Measurements from ENCODE around the gene DDA1.
A peak's percentile ranks its signal among the peaks of the same experiment; 100 is the strongest.
"Not testable (repeated sequence)": the region's sequence is repeated elsewhere in the genome, so short reads cannot be mapped to it uniquely, and the experiment has no call there.

The DDA1 gene

DNA sequence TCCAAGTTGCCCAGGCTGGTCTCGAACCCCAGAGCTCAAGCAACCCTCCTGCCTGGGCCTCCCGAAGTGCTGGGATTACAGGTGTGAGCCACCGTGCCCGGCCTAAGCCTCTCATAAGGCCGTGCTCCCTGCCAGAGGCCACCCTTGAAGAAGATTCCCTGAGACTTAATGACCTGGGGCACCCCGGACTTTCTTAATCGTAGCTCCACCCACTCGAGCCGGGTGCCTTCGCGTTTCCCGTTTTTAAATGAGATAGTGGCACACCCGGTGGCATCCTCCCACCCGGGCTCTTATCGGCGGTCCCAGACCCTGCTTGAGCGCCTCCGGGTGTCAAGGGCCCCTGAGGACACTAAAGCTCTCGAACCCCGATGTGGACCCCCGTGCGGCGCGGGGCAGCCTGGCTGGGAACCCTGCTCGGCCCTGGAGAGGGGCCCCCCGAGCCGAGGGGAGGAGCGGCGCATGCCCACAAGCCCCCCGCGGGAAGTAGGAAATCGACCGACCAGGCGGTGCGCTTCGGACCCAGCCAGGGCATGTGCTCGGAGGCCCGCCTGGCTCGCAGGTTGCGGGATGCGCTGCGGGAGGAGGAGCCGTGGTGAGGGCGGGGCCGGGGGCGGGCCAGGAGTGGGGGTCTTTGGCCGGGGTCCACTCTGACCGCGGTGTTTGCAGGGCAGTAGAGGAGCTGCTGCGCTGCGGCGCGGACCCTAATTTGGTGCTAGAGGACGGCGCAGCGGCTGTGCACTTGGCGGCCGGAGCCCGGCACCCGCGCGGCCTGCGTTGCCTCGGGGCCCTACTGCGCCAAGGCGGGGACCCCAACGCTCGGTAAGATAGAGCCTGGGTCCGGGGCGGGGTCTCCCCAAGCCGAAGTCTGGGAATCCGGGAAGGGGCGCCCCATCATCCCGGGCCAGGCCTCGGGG lies 27.7 kb upstream of the DDA1 start, which contains the start of gene ANKLE1:
TSS of gene ANKLE1 (plus strand) at position 511 of the 914 bp plus-strand sequence. CDS start at position 531, 20 bp downstream.
- TF ChIP-seq ZNF274 (IDR thresholded peaks at IDR 0.05; ENCODE audit: low read depth, low read length): no peak
- H3K4me3 ChIP-seq (ENCODE audit: low read length): peak within 1 kb of the TSS; percentile 60; the same call in 1 of the 2 replicates

DNA sequence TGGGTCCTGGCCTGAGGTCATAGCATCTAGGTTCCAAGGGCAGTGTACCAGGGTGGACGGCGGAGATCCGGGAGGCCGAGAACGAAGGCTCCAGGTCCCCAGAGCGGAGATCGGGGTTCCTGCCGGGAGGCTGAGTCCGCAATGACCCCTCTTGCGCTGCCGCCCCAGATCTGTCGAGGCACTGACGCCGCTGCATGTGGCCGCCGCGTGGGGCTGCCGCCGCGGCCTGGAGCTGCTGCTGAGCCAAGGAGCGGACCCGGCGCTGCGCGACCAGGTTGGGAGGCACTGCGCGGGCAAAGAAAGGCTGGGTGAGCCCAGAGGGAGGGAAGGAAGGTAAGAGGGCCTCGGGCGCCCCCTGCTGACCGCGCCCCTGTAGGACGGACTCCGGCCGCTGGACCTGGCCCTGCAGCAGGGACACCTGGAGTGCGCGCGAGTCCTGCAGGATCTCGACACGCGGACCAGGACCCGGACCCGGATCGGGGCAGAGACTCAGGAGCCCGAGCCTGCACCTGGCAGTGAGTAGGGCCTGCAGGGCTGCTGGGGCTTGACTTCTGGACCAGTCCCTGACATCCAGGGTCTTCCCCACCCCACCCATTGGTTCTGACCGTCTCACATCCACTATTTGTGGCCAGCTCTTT lies 26.8 kb upstream of the DDA1 start:
- peak overlapping the region; percentile 60; the same call in 1 of the 2 replicates for H3K4me3 ChIP-seq (ENCODE audit: low read length)
- no peak for TF ChIP-seq ZNF274 (IDR thresholded peaks at IDR 0.05; ENCODE audit: low read depth, low read length)

DNA sequence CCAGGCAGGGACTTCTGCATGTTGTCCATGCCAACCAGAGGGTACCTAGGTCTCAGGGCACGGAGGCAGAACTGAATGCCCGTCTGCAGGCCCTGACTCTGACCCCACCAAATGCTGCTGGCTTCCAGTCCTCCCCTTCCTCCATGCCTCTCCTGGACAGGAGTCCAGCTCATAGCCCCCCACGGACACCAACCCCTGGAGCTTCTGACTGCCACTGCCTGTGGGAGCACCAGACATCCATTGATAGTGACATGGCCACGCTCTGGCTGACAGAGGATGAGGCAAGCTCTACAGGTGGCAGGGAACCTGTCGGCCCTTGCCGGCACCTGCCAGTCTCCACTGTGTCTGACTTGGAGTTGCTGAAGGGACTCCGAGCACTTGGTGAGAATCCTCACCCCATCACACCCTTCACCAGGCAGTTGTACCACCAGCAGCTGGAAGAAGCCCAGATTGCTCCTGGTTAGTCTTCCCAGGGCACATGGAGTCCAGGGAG lies 25.8 kb upstream of the DDA1 start:
- TF ChIP-seq ZNF274 (IDR thresholded peaks at IDR 0.05; ENCODE audit: low read depth, low read length): no peak
- H3K4me3 ChIP-seq (ENCODE audit: low read length): no peak overlapping the region

DNA sequence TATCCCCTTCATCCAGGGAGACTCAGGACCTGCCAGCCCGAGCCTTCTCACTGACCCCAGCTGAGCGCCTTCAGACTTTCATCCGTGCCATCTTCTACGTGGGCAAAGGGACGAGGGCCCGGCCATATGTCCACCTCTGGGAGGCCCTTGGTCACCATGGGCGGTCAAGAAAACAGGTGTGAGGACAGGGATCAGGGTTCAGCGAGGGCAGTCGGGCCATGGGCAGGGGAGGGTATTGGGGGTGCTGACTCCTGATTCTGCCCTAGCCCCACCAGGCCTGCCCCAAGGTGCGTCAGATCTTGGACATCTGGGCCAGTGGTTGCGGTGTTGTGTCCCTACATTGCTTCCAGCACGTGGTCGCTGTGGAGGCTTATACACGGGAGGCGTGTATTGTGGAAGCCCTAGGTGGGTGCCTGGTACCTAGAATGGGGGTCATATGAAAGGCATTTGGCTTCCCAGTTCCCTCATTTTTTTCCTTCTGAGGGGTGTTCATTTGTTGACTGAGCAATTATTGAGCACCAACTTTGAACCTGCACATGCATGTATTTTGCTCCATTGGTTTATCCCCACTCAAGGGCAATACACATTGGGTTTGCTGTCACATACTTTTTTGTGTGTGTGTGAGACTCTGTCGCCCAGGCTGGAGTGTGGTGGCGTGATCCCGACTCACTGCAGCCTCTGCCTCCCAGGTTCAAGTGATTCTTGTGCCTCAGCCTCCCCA lies 23.8 kb upstream of the DDA1 start:
- no peak overlapping the region for H3K4me3 ChIP-seq (ENCODE audit: low read length)
- TF ChIP-seq ZNF274 (IDR thresholded peaks at IDR 0.05; ENCODE audit: low read depth, low read length): no peak

DNA sequence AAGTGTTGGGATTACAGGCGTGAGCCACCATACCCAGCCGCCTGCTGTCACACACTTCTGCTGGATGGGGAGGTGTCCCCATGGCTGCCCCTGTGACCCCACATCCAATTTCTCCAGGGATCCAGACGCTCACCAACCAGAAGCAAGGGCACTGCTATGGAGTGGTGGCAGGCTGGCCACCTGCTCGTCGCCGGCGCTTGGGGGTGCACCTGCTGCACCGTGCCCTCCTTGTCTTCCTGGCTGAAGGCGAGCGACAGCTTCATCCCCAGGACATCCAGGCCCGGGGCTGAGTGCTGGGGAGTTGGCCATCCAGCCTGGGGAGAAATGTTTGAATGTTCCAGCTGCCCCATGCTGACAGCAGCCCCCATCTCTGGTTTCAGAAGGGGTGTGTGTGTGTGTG lies 23.1 kb upstream of the DDA1 start:
- H3K4me3 ChIP-seq (ENCODE audit: low read length): no peak overlapping the region
- no peak for TF ChIP-seq ZNF274 (IDR thresholded peaks at IDR 0.05; ENCODE audit: low read depth, low read length)

DNA sequence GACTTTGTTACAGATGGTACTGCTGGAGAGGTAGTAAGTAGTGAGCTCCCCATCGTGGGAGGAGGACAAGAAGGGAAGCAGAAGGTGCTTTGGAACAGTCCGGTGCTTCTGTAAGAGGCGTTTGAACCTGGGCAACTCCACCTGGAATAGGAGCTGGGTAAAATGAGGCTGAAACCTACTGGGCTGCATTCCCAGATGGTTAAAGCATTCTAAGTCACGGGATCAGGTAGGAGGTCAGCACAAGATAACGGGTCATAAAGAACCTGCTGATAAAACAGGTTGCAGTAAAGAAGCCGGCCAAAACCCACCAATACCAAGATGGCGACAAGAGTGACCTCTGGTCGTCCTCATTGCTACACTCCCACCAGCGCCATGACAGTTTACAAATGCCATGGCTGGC lies 22.6 kb upstream of the DDA1 start:
- no peak overlapping the region for H3K4me3 ChIP-seq (ENCODE audit: low read length)
- no peak for TF ChIP-seq ZNF274 (IDR thresholded peaks at IDR 0.05; ENCODE audit: low read depth, low read length)

DNA sequence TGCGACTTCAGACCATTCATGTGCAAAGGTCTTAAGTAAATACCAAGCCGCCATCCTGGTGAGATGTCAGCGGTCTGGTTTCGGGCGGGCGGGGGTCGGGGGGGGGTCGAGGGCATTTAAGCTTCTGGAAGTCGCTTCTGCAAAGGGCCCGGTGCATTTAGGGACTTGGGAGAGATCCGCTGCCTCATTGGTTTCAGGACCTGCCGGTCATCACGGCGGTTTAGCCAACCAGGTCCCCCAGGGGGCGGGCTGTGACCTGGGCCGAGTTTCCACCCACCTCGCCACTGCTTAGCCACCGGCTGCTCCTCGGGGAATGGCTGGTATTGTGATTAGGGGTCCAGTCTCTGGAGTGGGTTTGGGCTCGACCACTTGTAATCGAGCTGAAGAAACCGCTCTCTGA lies 19.9 kb upstream of the DDA1 start:
- TF ChIP-seq ZNF274 (IDR thresholded peaks at IDR 0.05; ENCODE audit: low read depth, low read length): no peak
- H3K4me3 ChIP-seq (ENCODE audit: low read length): no peak overlapping the region

DNA sequence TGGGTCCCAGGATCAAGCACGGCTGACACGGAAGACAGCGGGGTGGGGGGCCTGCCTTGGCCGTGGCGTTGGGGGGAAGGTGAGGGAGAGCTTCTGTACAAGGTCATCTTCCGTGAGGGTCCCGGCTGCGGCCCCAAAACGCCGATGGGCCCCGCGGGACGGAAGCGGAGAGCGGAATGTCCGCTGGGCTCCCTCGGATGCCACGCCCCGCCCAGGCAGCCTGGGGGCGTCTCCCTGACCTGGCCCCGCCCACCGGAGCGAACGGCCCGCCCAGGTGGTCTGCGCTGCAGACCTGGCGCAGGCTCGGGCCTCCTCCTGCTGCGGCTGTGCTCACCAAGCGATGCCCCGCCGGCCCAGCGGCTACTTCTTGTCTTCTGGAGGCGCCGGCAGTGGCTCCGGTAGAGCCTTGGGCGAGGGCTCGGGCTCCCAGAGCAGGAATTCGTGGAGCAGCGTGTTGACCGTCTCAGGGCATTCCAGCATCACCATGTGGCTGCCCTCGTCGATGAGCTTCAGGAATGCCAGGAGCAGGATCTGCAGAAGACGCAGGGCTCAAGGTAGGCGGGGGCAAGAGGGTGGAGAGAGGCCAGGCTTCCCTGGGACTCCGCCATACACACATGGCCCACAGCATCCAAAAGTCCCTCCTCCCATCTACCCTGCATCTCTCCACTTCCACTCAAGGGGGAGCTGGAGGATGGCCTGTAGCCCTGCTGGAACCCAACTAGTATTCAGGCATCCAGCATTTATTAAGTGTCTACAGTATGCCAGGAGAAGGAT lies 16.9 kb upstream of the DDA1 start:
- TF ChIP-seq ZNF274 (IDR thresholded peaks at IDR 0.05; ENCODE audit: low read depth, low read length): no peak
- peak overlapping the region; percentile 61; the same call in 1 of the 2 replicates for H3K4me3 ChIP-seq (ENCODE audit: low read length)

DNA sequence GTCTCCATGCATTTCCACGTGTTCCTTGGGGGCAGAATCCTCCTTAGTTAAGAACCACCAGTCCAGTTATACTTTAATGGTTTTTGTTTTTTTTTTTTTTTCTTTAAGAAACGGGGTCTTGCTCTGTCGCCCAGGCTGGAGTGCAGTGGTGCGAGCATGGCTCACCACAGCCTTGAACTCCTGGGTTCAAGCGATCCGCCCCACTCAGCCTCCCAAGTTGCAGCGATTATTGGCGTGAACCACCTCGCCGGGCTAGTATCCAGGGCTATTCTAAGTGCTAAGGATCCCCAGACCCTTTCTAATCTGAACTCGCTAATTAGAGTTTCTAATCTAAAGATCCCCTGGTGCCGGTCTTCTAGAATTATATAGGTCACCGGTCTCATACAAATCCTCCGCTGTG lies 15.8 kb upstream of the DDA1 start:
- H3K4me3 ChIP-seq (ENCODE audit: low read length): no peak overlapping the region
- no peak for TF ChIP-seq ZNF274 (IDR thresholded peaks at IDR 0.05; ENCODE audit: low read depth, low read length)

DNA sequence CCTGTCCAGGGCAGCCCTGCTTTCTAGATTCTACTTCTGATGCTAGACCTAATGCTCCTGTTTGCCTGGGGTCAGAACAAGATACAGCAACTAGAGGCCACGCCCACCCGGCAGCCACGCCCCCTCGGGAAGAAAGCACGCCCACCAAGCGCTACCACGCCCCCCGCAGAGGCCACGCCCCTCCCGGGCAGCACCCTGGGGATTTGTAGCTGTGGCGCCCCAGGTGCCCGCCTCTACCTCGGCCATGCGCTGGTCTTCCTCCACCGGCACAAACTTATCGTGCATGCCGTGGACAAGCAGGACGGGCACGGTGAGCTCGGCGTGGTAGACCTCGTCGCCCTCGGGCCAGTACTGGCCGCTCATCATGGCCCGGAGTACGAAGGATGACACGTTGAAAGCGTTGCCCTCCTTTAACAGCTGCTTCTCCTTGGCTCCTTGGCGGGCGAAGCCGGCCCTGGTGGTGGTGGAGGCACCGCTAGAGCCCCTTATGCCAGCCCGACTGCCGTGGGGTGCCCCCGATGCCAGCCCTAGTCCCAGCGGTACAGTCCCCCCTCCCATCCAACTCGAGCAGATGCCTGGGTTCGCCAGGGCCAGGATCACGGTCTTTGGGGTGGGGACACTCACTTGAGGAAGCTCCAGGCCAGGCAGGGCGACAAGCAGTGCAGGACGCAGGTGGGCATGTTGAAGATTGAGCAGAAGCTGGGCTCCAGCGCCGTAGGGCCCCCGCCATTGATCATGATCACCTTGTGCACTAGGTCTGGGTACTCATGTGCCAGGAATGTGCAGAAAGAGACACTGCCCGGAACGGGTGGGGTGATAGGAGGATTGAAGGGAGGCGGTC lies 15.1 kb upstream of the DDA1 start:
- H3K4me3 ChIP-seq (ENCODE audit: low read length): no peak overlapping the region
- TF ChIP-seq ZNF274 (IDR thresholded peaks at IDR 0.05; ENCODE audit: low read depth, low read length): no peak

DNA sequence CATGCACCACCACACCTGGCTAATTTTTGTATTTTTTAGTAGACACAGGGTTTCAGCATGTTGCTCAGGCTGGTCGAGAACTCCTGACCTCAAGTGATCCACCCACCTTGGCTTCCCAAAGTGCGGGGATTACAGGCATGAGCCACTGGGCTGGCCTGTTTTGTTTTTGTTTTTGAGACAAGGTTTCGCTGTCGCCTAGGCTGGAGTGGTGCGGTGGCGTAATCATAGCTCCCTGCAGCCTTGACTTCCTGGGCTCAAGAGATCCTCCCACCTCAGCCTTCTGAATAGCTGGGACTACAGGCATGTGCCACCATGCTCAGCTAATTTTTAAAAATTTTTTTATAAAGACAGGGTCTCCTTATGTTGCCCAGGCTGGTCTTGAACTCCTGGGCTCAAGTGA lies 13.8 kb upstream of the DDA1 start:
- not testable (repeated sequence) for H3K4me3 ChIP-seq (ENCODE audit: low read length)

DNA sequence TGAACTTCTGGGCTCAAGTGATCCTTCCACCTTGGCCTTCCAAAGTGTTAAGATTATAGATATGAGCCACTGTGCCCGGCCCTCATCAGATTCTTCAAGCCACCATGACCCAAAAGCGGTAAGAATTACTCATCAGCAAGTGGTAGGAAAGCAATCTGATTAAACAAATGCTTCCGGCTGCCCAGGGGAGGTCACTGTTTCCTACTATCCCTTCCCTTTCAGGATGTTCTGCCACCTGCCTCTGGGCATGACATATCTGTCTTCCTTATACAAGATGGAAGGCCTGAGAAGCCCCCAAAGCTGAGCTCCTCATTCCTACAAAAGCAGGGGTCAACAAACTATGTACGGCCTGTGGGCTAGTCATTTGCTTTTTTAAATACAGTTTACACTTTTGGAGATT lies 13.1 kb upstream of the DDA1 start:
- TF ChIP-seq ZNF274 (IDR thresholded peaks at IDR 0.05; ENCODE audit: low read depth, low read length): no peak
- H3K4me3 ChIP-seq (ENCODE audit: low read length): no peak overlapping the region

DNA sequence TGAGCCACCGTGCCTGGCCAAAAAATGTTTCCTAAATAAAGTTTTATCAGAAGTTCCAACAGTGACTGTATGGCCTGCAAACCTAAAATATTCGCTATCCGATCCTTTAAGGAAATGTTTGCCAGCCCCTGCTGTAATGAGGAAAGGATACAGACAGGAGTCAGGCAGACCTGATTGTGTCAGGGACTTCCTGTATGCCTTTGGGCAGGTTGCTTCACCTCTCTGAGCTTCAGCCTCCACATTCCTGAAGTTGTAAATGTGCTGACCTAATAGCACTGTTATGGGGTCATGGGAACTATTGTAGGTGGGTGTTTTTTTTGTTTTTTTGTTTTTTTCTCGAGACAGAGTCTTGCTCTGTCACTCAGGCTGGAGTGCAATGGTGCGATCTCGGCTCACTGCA lies 12.4 kb upstream of the DDA1 start:
- no peak for TF ChIP-seq ZNF274 (IDR thresholded peaks at IDR 0.05; ENCODE audit: low read depth, low read length)

More for the DNA sequence above, 12.4 kb upstream of the DDA1 start:
- H3K4me3 ChIP-seq (ENCODE audit: low read length): no peak overlapping the region

Measured in GM08714 (cell line).